Heart right ventricle (tissue), 16 donors: Measurements from ENCODE around the gene AGBL2. TPM values are rescaled to one million over a fixed set of nuclear protein-coding genes. Genes with fewer than 3 reads are reported as not detected.

Experiments used
- ATAC-seq, 8 donors: fragments of 200-7000 bp; cut with Tn5 transposase; one replicate each; pipeline ENCODE4 v1.9.1; 2020; ENCODE audit warnings: mild to moderate bottlenecking in 8 of 8, moderate library complexity in 8 of 8, moderate number of reproducible peaks in 1 of 8
- DNase-seq, 2 donors: peaks; one replicate each; pipeline ENCODE4 v3.0.0-alpha.2; 2020
- H3K27ac ChIP-seq, 10 donors: fragments of 200-600 bp; sonication (generic) in 2 of 10; one replicate each; pipeline versions ENCODE4 v1.5.0 to v1.8.0; 2020 to 2022; ENCODE audit warnings: mild to moderate bottlenecking in 3 of 10
- H3K27me3 ChIP-seq, 7 donors: fragments of 200-600 bp; one replicate each; pipeline ENCODE4 v1.8.0; 2021 to 2022; ENCODE audit warnings: mild to moderate bottlenecking in 2 of 7
- H3K36me3 ChIP-seq, 9 donors: fragments of 200-600 bp; sonication (generic) in 1 of 9; one replicate each; pipeline versions ENCODE4 v1.5.0 to v1.8.0; 2020 to 2022; ENCODE audit warnings: mild to moderate bottlenecking in 2 of 9
- H3K4me1 ChIP-seq, 9 donors: fragments of 200-600 bp; sonication (generic) in 1 of 9; one replicate each; pipeline versions ENCODE4 v1.5.0 to v1.8.0; 2020 to 2022; ENCODE audit warnings: mild to moderate bottlenecking in 4 of 9
- H3K4me3 ChIP-seq, 10 donors: fragments of 200-600 bp; sonication (generic) in 2 of 10; one replicate each; pipeline versions ENCODE4 v1.5.0 to v1.8.0; 2020 to 2022; ENCODE audit warnings: mild to moderate bottlenecking in 7 of 10, moderate library complexity in 2 of 10
- H3K9me3 ChIP-seq, 11 donors: fragments of 200-600 bp in 10 of 11; sonication (generic) in 2 of 11; one replicate each; pipeline versions ENCODE4 v1.5.0 to v1.8.0; 2013 to 2022; ENCODE audit warnings: mild to moderate bottlenecking in 2 of 11, control low read depth in 1 of 11, moderate library complexity in 1 of 11
- WGBS, 2 donors: extraction: QIAGEN DNeasy Blood & Tissue Kit; methylation state at CpG; one replicate each; pipeline ENCODE4 v1.1.7; 2013; ENCODE audit warnings: inconsistent platforms in 1 of 2; 5-methylcytosine and 5-hydroxymethylcytosine counted together
- intact Hi-C, 10 donors: fragments of 100-400 bp; cut with DNase I; formaldehyde crosslinking; loops; one replicate each; pipeline versions ENCODE4 v1.11.1 to v1.14.2; 2022
- polyA plus RNA-seq, 2 donors: library from polyadenylated mRNA; stranded (reverse); fragments of 200-250 nt; gene quantifications; one replicate each; pipeline ENCODE4 v1.2.3, GENCODE V29; 2013
- total RNA-seq, 10 donors: library from RNA; stranded (reverse); fragmentation: NEBNext Ultra II Directional in 3 of 10; extraction: Animal tissue kit (Norgen Biotek cat#: 25700) in 3 of 10; gene quantifications; one replicate each; pipeline versions ENCODE4 v1.2.1 to v1.2.4, GENCODE V29; 2021 to 2023
- TF ChIP-seq, protein P1 (sequence below), 9 donors: fragments of 200-600 bp; sonication (generic) in 2 of 9; IDR thresholded peaks; one replicate each; pipeline versions ENCODE4 v1.5.0 to v1.8.0; 2021 to 2022; ENCODE audit warnings: antibody characterized with exemption in 9 of 9, mild to moderate bottlenecking in 5 of 9, moderate library complexity in 1 of 9
- donor health status: Arrhythmogenic right ventricular cardiomyopathy.
- donor health status: ischemic (EF 13 %, LVEDD 7.1; RV severe dilation, severe dysfunction).
- donor health status: healthy with polysubstance abuse.
- donor health status: DM: no; HTN: yes; CAD: no.
- donor health status: DM: no; HTN: no; CAD: no.
- donor health status: ischemic (EF 25% LVEDD 6.9; RV normal size, moderate dysfunction).
- donor health status: ischemic (EF 25% LVEDD 5.7; RV mildly dilated, moderate dysfunction).
- donor health status: healthy.
- donor health status: DM: yes; HTN: yes; CAD: no.
- donor health status: Ischemic cardiomyopathy.
- donor health status: ischemic (EF 35%, LVEDD 5.7; RV mildly dilated, moderate dysfunction).
- donor health status: nonischemic (EF 11% LVEDD 7.7; RV severe dilation, severe dysfunction).
- donor health status: DM: yes; HTN: yes; CAD: no.
- donor health status: PGD.
- donor health status: ischemic (EF 29% LVEDD 5.4; RV normal size, mild dysfunction).
- donor health status: nonischemic (EF 23%, LVEDD 6.1; RV moderate dilation, normal function).

Gene AGBL2
- total and polyA plus RNA-seq, 12 donors, result 0.04 to 1.5 (median 0.44) TPM; not detected in 5

DNA sequence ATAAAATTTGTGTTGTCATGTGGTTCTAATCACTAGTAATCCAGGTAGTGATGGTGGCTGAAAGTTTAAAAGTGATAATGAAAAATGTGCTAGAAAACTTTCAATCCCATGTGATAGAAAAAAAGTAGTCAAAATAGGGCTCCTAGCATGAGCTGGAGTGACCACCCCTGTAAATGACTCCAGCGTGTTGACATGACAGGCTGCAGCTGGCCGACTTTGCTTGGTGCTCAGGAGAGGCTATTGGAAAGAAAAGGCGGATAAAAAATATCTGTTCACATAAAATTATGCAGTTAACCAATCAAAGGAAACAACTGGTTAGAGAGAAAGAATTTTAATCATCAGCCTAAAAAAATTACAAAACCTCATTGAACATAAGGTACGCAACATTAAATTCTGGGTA is 55.9 kb downstream of the AGBL2 start:
- H3K27ac ChIP-seq, result no peak overlapping the region
- ATAC-seq, result no peak
- TF ChIP-seq, protein P1, sequence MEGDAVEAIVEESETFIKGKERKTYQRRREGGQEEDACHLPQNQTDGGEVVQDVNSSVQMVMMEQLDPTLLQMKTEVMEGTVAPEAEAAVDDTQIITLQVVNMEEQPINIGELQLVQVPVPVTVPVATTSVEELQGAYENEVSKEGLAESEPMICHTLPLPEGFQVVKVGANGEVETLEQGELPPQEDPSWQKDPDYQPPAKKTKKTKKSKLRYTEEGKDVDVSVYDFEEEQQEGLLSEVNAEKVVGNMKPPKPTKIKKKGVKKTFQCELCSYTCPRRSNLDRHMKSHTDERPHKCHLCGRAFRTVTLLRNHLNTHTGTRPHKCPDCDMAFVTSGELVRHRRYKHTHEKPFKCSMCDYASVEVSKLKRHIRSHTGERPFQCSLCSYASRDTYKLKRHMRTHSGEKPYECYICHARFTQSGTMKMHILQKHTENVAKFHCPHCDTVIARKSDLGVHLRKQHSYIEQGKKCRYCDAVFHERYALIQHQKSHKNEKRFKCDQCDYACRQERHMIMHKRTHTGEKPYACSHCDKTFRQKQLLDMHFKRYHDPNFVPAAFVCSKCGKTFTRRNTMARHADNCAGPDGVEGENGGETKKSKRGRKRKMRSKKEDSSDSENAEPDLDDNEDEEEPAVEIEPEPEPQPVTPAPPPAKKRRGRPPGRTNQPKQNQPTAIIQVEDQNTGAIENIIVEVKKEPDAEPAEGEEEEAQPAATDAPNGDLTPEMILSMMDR (IDR thresholded peaks at IDR 0.05), result no peak
- intact Hi-C loops, result no loop called here
- H3K27me3 ChIP-seq, result no peaks in the 10 kb centered on the region
- H3K4me3 ChIP-seq, result no peak overlapping the region
- no peak for DNase-seq
- no peaks in the 10 kb centered on the region for H3K9me3 ChIP-seq
- H3K36me3 ChIP-seq, result no peaks in the 10 kb centered on the region
- no peaks in the 10 kb centered on the region for H3K4me1 ChIP-seq
- 64 to 70% methylated on average over 4 of the region's 4 CpGs for WGBS, 2 donors

DNA sequence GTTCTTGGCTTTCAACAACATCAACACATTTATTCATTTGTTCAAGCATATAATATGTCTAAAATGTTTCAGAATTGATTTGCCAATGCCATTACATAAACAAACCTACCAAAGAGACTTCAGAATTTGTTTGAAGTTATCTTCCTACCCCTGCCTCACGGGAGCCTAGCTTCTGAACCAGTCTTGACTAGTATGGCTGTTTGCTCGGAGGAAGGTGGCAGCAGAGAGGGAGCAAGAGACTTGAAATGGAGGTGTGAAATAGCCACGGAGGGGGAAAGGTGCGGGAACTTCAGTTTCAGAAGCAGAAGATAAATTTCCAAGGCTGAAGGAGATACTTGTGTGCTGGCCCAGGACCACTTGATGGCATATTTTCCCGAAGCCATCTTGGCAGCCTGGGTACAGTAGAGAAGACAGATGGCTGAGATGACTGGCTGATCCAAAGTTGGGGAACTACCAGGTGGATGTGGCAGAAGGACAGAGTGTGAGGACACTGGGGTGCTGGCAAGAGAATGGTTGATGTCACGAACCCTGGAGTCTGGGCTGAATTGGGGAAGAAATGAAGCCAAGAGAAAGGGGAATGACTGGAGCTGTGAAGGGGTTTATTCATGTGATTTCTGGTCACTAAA is 58.8 kb downstream of the AGBL2 start:
- ATAC-seq (no peak), DNase-seq (no peak)
- TF ChIP-seq, protein P1 (IDR thresholded peaks at IDR 0.05), result no peak
- Histone ChIP-seq H3K4me3 (no peak overlapping the region), H3K36me3 (no peaks in the 10 kb centered on the region), H3K4me1 (no peaks in the 10 kb centered on the region), H3K27me3 (no peaks in the 10 kb centered on the region), H3K9me3 (peaks cover 0 to 10% (median 0%) of the 10 kb centered on the region in 11 donors), H3K27ac (no peak overlapping the region)
- WGBS, 2 donors, result 64 to 70% methylated on average over 6 of the region's 6 CpGs
- intact Hi-C loops, result no loop called here

DNA sequence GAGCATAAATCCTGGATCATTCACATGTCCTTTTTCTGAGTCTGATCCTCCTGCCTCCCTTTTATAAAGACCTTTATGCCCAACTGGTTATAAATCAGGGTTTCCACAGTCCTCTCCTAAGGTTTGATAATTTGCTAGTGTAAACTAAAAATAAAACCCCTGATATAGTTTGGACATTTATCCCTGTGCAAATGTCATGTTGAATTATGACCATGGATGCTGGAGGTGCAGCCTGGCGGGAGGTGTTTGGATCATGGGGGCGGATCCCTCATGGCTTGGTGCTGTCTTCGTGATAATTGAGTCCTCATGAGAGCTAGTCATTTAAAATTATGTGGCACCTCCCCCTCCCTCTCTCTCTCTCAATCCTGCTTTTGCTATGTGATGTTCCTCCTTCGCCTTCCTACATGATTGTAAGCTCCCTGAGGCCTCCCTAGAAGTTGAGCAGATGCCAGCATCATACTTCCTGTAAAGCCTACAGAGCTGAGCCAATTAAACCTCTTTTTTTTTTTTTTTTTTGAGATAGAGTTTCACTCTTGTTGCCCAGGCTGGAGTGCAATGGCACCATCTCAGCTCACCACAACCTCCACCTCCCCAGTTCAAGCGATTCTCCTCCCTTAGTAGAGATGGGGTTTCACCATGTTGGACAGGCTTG is 63.2 kb downstream of the AGBL2 start:
- no peak for ATAC-seq
- TF ChIP-seq, protein P1 (IDR thresholded peaks at IDR 0.05), result no peak
- Histone ChIP-seq H3K9me3 (peaks cover 0 to 12% (median 0%) of the 10 kb centered on the region in 11 donors), H3K36me3 (no peaks in the 10 kb centered on the region), H3K27me3 (no peaks in the 10 kb centered on the region), H3K4me1 (no peaks in the 10 kb centered on the region), H3K27ac (no peak overlapping the region), H3K4me3 (no peak overlapping the region)
- DNase-seq, result no peak
- intact Hi-C loops, result no loop called here
- 94 to 97% methylated on average over 5 of the region's 5 CpGs for WGBS, 2 donors

DNA sequence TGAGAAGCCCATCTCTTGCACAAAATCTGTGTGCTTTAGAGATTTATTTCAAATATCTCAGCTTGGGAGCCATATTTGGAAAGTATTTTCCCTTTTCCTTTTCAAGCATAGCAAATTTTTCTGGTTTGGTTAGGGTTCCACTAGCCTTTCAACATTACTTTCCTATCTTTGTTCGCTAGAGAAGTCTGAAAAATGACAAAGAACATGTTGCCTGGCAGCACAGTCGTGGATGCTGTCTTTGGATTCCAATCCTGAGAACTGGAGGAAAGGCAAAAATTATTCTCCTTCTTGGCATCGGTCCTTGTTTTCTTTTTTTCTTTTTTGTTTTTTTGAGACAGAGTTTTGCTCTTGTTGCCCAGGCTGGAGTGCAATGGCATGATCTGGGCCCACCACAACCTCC is 65.9 kb downstream of the AGBL2 start:
- H3K27me3 ChIP-seq, result no peaks in the 10 kb centered on the region
- DNase-seq (no peak), ATAC-seq (no peak)
- intact Hi-C loops, result loop anchor here in 5 of 10 donors (10.0 kb wide), 3 partner anchors 66 to 206 kb away; partner anchors contain the start of genes NUP160 (in 3 of the 5) and AGBL2 (in 1 of the 5)
- H3K27ac ChIP-seq, result no peak overlapping the region
- H3K4me3 ChIP-seq, result no peak overlapping the region
- H3K9me3 ChIP-seq, result peaks cover 0 to 12% (median 0%) of the 10 kb centered on the region in 11 donors
- H3K36me3 ChIP-seq, result no peaks in the 10 kb centered on the region
- TF ChIP-seq, protein P1 (IDR thresholded peaks at IDR 0.05), result no peak
- 60 to 62% methylated on average over 3 of the region's 3 CpGs for WGBS, 2 donors
- no peaks in the 10 kb centered on the region for H3K4me1 ChIP-seq
